ENCODE results near the gene TTYH1. TPM values are rescaled to one million over a fixed set of nuclear protein-coding genes. Genes with fewer than 3 reads are reported as not detected.

Gene TTYH1
- total and polyA plus RNA-seq, 9 of the 15 experiments (the other 6 are each of a cell fraction or from before 2014, with no cell fraction given), result 0.08 TPM; not detected in 8

- TF ChIP-seq PKNOX1 (IDR thresholded peaks at IDR 0.05), result 0 out of 2 replicates have a peak, but pooled peaks have one; percentile 18
- TF ChIP-seq ZNF239 (CRISPR knock-in tag; IDR thresholded peaks at IDR 0.05), result no peak
- TF ChIP-seq HDAC1 (IDR thresholded peaks at IDR 0.05), result peak in 1 of 2 experiments; percentile 63; a peak in 2 of 4 replicates
- no peak; the same call in 1 of the 2 replicates for TF ChIP-seq SMARCC2 (IDR thresholded peaks at IDR 0.05; ENCODE audit: low read depth)
- TF ChIP-seq ZKSCAN8 (CRISPR knock-in tag; IDR thresholded peaks at IDR 0.05), result peak; percentile 64
- no peak for TF ChIP-seq ZNF318 (IDR thresholded peaks at IDR 0.05; ENCODE audit: borderline replicate concordance in 1 of 2, low read depth in 1 of 2)
- no peak for TF ChIP-seq ESRRB (CRISPR knock-in tag; IDR thresholded peaks at IDR 0.05; ENCODE audit: borderline replicate concordance)
- TF ChIP-seq SRSF1 (IDR thresholded peaks at IDR 0.05; ENCODE audit: low read depth, low read length), result no peak
- no peak for TF ChIP-seq NR2C1 (IDR thresholded peaks at IDR 0.05)
- TF ChIP-seq NR2C1 (tag; IDR thresholded peaks at IDR 0.05), result no peak
- TF ChIP-seq SLC30A9 (CRISPR knock-in tag; IDR thresholded peaks at IDR 0.05), result no peak
- TF ChIP-seq UBTF (IDR thresholded peaks at IDR 0.05; ENCODE audit: borderline replicate concordance in 1 of 2, low read depth in 2 of 2, low read length in 2 of 2), result no peak
- peak; percentile 90 for TF ChIP-seq ELF1 (tag; IDR thresholded peaks at IDR 0.05)
- TF ChIP-seq POLR2B (IDR thresholded peaks at IDR 0.05; ENCODE audit: low read depth, partially characterized antibody), result no peak
- no peak for TF ChIP-seq ZFX (CRISPR knock-in tag; IDR thresholded peaks at IDR 0.05)
- no peak for TF ChIP-seq ZFPM2 (CRISPR knock-in tag; IDR thresholded peaks at IDR 0.05)
- no peak; the same call in 1 of the 2 replicates for TF ChIP-seq HDAC2 (IDR thresholded peaks at IDR 0.05)
Measured at GRCh38 chr19:54448040-54448773, 32.9 kb downstream of the TTYH1 start (continued).

All from K562 (cell line).